Measurements from ENCODE around the gene GPC4.

GPC4 gene

DNA sequence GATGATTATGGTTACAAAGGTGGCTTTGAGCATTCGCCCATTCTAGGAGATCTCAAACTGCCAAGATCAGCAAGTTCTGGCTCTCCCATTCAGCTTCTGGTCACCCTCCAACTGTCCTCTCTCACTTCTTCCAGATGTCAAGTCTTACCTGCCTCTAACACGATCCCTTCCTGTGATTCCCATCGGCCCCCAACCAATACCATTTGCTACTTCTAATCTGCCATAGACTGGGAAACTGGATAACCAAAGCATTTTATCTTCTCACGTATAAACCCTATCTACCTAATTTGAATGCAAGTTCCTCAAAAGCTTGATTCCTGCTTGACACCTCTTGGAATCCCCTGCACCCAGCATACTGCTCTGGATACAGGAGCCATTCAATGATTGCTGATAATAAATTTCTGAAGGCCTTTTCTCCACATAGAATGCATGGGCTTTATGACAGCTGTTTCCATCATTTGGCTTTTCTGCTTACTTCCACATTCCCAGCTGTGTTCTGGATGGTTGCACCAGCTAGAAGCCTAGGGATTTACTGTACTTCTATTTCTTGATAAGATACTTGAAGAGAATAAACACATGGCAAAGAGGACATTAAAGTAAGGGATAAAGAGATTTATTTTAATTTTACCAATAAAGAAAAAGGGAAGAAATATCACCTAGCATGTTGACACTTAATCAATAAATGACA, 9.6 kb downstream of the GPC4 start:
- H3K36me3 ChIP-seq (replicated peaks), result no peaks in the 10 kb centered on the region
- H3K27ac ChIP-seq, result no peak overlapping the region
- H3K4me3 ChIP-seq (ENCODE audit: low read depth, low read length), result no peak overlapping the region
- TF ChIP-seq, protein P1, sequence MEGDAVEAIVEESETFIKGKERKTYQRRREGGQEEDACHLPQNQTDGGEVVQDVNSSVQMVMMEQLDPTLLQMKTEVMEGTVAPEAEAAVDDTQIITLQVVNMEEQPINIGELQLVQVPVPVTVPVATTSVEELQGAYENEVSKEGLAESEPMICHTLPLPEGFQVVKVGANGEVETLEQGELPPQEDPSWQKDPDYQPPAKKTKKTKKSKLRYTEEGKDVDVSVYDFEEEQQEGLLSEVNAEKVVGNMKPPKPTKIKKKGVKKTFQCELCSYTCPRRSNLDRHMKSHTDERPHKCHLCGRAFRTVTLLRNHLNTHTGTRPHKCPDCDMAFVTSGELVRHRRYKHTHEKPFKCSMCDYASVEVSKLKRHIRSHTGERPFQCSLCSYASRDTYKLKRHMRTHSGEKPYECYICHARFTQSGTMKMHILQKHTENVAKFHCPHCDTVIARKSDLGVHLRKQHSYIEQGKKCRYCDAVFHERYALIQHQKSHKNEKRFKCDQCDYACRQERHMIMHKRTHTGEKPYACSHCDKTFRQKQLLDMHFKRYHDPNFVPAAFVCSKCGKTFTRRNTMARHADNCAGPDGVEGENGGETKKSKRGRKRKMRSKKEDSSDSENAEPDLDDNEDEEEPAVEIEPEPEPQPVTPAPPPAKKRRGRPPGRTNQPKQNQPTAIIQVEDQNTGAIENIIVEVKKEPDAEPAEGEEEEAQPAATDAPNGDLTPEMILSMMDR (IDR thresholded peaks at IDR 0.05; ENCODE audit: low read depth, low read length, missing control alignments), result no peak
- DNase-seq, result no peak
- H3K27me3 ChIP-seq (replicated peaks), result no peaks in the 10 kb centered on the region
- in situ Hi-C loops (cut with HindIII; ENCODE audit: low pct_ligation_motif_present, low sequenced_read_pairs), result no loop called here

- no peak overlapping the region for H3K27ac ChIP-seq
- in situ Hi-C loops (cut with HindIII; ENCODE audit: low pct_ligation_motif_present, low sequenced_read_pairs), result no loop called here
Observed at GRCh38 chrX:133403984-133404383, 11.3 kb downstream of the GPC4 start.

GRCh38 chrX:133402830-133403625, 12.3 kb downstream of the GPC4 start:
- no peaks in the 10 kb centered on the region for H3K27me3 ChIP-seq (replicated peaks)
- TF ChIP-seq, protein P1 (IDR thresholded peaks at IDR 0.05; ENCODE audit: low read depth, low read length, missing control alignments), result no peak

More at GRCh38 chrX:133403984-133404383, 11.3 kb downstream of the GPC4 start:
- Histone ChIP-seq H3K4me3 (ENCODE audit: low read depth, low read length) (no peak overlapping the region), H3K27me3 (replicated peaks) (no peaks in the 10 kb centered on the region), H3K36me3 (replicated peaks) (no peaks in the 10 kb centered on the region)
- DNase-seq, result no peak
- TF ChIP-seq, protein P1 (IDR thresholded peaks at IDR 0.05; ENCODE audit: low read depth, low read length, missing control alignments), result no peak

DNA sequence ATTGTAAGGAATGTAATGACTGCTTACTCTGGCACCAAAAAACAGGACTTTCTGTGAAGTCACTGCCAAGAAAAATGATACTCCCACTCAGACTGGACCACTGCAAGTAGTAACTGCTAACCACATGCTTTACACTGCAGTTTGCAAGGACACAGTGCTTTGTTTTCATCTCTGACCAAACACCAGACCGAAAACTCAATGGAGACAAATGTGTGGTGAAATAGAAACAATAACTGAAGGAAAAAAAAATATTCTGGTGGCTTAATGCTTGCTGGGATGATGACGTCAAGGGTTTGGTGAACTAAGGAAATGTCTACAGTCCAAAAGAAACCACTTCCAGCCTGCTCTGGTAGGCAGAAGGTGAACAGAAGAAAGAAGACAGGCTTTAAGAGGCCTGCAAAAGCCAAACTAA, 13.2 kb downstream of the GPC4 start:
- H3K27ac ChIP-seq, result no peak overlapping the region
- in situ Hi-C loops (cut with HindIII; ENCODE audit: low pct_ligation_motif_present, low sequenced_read_pairs), result no loop called here
- peak; percentile 43 for DNase-seq
- TF ChIP-seq, protein P1 (IDR thresholded peaks at IDR 0.05; ENCODE audit: low read depth, low read length, missing control alignments), result no peak
- H3K4me3 ChIP-seq (ENCODE audit: low read depth, low read length), result no peak overlapping the region
- no peaks in the 10 kb centered on the region for H3K36me3 ChIP-seq (replicated peaks)
- no peaks in the 10 kb centered on the region for H3K27me3 ChIP-seq (replicated peaks)

More at GRCh38 chrX:133402830-133403625, 12.3 kb downstream of the GPC4 start:
- no peak for DNase-seq
- in situ Hi-C loops (cut with HindIII; ENCODE audit: low pct_ligation_motif_present, low sequenced_read_pairs), result no loop called here
- no peak overlapping the region for H3K4me3 ChIP-seq (ENCODE audit: low read depth, low read length)
- no peak overlapping the region for H3K27ac ChIP-seq
- H3K36me3 ChIP-seq (replicated peaks), result no peaks in the 10 kb centered on the region

DNA sequence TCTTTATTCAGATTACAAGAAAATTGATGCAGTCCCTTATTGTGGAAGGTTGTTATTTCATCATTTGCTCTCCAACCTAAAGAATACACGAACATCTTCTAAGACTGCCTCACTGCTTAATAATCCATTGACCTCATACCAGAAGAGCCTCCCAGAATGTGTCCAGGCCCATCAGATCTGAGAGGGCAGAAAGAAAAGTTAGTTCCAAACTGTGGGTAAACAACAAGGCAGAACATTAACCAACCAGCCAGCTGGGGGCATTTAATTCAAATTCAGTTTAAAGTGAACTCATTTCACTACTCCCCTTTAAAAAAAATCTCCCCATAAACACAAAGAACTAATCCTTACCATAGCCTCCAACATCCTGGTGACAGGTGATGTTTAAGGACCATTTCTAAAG, 13.8 kb downstream of the GPC4 start:
- DNase-seq, result no peak

More for the DNA sequence above, 13.8 kb downstream of the GPC4 start:
- no peak overlapping the region for H3K4me3 ChIP-seq (ENCODE audit: low read depth, low read length)
- no peaks in the 10 kb centered on the region for H3K27me3 ChIP-seq (replicated peaks)
- H3K27ac ChIP-seq, result no peak overlapping the region
- in situ Hi-C loops (cut with HindIII; ENCODE audit: low pct_ligation_motif_present, low sequenced_read_pairs), result no loop called here
- TF ChIP-seq, protein P1 (IDR thresholded peaks at IDR 0.05; ENCODE audit: low read depth, low read length, missing control alignments), result no peak
- no peaks in the 10 kb centered on the region for H3K36me3 ChIP-seq (replicated peaks)

All from brain microvascular endothelial cell (primary cell).